OCI-LY3 (cell line): Measurements from ENCODE around the gene FERMT1.

Experiments
- CTCF ChIP-seq: fragments of 200-600, 300-600 bp; sonication (generic); IDR thresholded peaks from 2 replicates; pipeline ENCODE4 v1.5.1; 2014; ENCODE audit warnings: antibody characterized with exemption, low read length, low read depth
- EZH2phosphoT487 ChIP-seq: fragments of 200-600 bp; shearing (Covaris generic); IDR thresholded peaks from 2 replicates; pipeline ENCODE4 v1.6.1; 2018; ENCODE audit warnings: antibody characterized with exemption, mixed run types, low read depth

GRCh38 chr20:6038256-6038655, 84.6 kb downstream of the FERMT1 start:
- TF ChIP-seq CTCF (no peak), EZH2phosphoT487 (no peak)
